GM21619 (cell line): ENCODE data around the gene GREM1.

Experiments
- ATAC-seq: cut with Tn5 transposase; IDR thresholded peaks from one replicate; pipeline ENCODE4 v1.9.1; 2021; ENCODE audit not compliant: unreplicated experiment

GREM1 gene

GRCh38 chr15:32717426-32718226 lies at the start of gene GREM1:
Gene GREM1, plus strand, starts transcription at chr15:32718004. Its CDS starts 12,687 bp downstream, at chr15:32730691.
- ATAC-seq = no peak

- no peak for ATAC-seq
Observed at GRCh38 chr15:32668942-32669341, 48.9 kb upstream of the GREM1 start.

GRCh38 chr15:32669896-32670611 lies 47.8 kb upstream of the GREM1 start:
- no peak for ATAC-seq

GRCh38 chr15:32670623-32671022 lies 47.2 kb upstream of the GREM1 start:
- no peak for ATAC-seq

- no peak for ATAC-seq
Observed at GRCh38 chr15:32671339-32672325, 46.2 kb upstream of the GREM1 start.

GRCh38 chr15:32674681-32675080 lies 43.1 kb upstream of the GREM1 start:
- ATAC-seq = no peak

GRCh38 chr15:32675466-32675865 lies 42.3 kb upstream of the GREM1 start:
- no peak for ATAC-seq

GRCh38 chr15:32676169-32676568 lies 41.6 kb upstream of the GREM1 start:
- no peak for ATAC-seq

GRCh38 chr15:32677238-32677750 lies 40.5 kb upstream of the GREM1 start:
- ATAC-seq = no peak

- ATAC-seq = no peak
Observed at GRCh38 chr15:32679298-32679690, 38.5 kb upstream of the GREM1 start.

- ATAC-seq = no peak
Observed at GRCh38 chr15:32682569-32682968, 35.2 kb upstream of the GREM1 start.

- no peak for ATAC-seq
Observed at GRCh38 chr15:32682977-32683630, 34.7 kb upstream of the GREM1 start.

- no peak for ATAC-seq
Observed at GRCh38 chr15:32683906-32684584, 33.8 kb upstream of the GREM1 start.

- no peak for ATAC-seq
Observed at GRCh38 chr15:32685576-32685975, 32.2 kb upstream of the GREM1 start.

- no peak for ATAC-seq
Observed at GRCh38 chr15:32687556-32687955, 30.2 kb upstream of the GREM1 start.

GRCh38 chr15:32688151-32688639 lies 29.6 kb upstream of the GREM1 start:
- no peak for ATAC-seq

GRCh38 chr15:32690941-32691688 lies 26.7 kb upstream of the GREM1 start:
- ATAC-seq = no peak

- no peak for ATAC-seq
Observed at GRCh38 chr15:32691689-32692038, 26.1 kb upstream of the GREM1 start.

- ATAC-seq = no peak
Observed at GRCh38 chr15:32692286-32692685, 25.5 kb upstream of the GREM1 start.
